ENCODE measurements around the gene C1orf167. TPM values are rescaled to one million over a fixed set of nuclear protein-coding genes. Genes with fewer than 3 reads are reported as not detected.
A peak's percentile ranks its signal among the peaks of the same experiment; 100 is the strongest.
"Not testable (repeated sequence)": the region's sequence is repeated elsewhere in the genome, so short reads cannot be mapped to it uniquely, and the experiment has no call there.

The C1orf167 gene
- total RNA-seq, 2 donors from 2014 or later = not detected

DNA sequence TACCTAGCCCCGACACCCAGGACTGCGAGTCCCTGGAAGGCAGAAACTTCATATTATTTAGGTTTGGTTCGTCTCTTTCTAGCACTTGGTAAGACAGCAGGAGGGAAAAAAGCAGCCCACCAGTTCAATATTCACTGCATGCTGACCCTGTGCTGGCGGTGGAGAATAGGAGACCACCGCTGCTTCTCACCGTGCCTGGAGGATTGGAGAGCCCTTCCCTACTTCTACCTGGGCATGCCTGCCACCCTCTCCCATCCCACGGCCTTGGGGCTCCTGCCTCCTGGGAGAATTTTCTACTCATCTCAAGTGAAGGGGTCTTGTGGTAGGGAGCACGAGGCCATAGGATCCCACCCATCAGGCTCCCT lies 38.4 kb downstream of the C1orf167 start:
- Mint-ChIP-seq H3K4me1 (ENCODE audit: low read depth in 2 of 2) (peaks cover 36 to 39% of the 10 kb centered on the region in 2 donors), H3K27me3 (no peaks in the 10 kb centered on the region), H3K36me3 (no peaks in the 10 kb centered on the region), H3K4me3 (no peak overlapping the region), H3K27ac (no peak overlapping the region), H3K9me3 (no peaks in the 10 kb centered on the region)
- no peak for ATAC-seq
- DNase-seq (ENCODE audit: low spot score) = peak; percentile 15

DNA sequence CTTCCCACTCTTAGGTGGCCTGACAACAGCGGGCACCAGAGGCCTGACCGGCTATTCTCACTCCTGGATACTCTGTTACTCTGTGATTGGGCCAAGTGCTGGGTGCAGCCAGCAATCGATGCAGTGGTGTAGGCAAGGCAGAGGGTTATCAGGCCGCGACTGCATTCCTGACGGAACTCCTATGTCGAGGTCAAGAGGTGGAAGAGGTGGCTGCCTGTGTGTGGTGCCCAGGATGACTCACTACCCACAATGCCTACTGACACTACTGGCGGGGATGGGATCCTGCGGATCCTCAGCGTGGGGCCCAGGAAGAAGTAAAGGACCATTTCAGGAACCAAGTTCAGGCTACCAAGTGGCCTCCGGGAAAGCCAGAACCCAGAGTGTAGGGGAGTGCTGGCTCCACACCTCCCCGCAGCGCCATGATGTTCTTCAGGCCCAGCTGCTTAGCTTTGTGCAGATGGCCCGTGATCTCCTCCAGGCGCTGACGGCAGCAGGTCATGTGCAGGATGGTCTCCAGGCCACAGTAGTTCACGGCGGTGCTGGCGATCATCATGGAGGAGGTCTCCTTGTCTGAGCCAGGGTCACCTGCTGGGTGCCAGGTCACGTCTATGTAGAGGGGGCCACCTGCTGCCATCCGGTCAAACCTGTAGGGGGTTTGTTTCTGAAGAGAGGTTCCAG lies 38.9 kb downstream of the C1orf167 start:
- ATAC-seq (no peak), DNase-seq (ENCODE audit: low spot score) (peak; percentile 56)
- Mint-ChIP-seq H3K9me3 (no peaks in the 10 kb centered on the region), H3K36me3 (no peaks in the 10 kb centered on the region), H3K4me3 (no peak overlapping the region), H3K27me3 (no peaks in the 10 kb centered on the region), H3K27ac (peak overlapping the region in 1 of 2 donors; percentile 93), H3K4me1 (ENCODE audit: low read depth in 2 of 2) (peaks cover 36 to 37% of the 10 kb centered on the region in 2 donors)

DNA sequence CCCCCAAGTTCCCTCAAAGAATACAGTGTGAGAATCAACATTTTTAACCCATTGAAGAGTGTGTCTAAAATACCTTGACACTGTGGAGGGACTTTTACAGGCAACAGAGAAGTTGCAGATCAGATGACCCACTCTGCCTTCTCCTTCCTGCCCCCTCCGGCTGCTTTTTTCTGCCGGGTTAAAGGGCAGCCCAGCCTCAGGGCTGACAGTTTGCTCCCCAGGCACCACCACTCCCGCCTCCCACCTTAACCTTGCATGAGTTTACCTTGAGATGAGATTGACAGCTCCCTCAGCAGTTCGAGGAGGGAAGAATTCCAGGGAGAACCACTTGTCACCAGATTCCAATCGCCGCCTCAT lies 40.6 kb downstream of the C1orf167 start:
- H3K9me3 Mint-ChIP-seq = no peaks in the 10 kb centered on the region
- H3K36me3 Mint-ChIP-seq = no peaks in the 10 kb centered on the region
- peaks cover 48 to 49% of the 10 kb centered on the region in 2 donors for H3K4me1 Mint-ChIP-seq (ENCODE audit: low read depth in 2 of 2)
- H3K27ac Mint-ChIP-seq = peak overlapping the region; percentile 84 to 93
- H3K27me3 Mint-ChIP-seq = no peaks in the 10 kb centered on the region
- DNase-seq (ENCODE audit: low spot score) (peak; percentile 56), ATAC-seq (no peak)
- peak overlapping the region; percentile 89 for H3K4me3 Mint-ChIP-seq

DNA sequence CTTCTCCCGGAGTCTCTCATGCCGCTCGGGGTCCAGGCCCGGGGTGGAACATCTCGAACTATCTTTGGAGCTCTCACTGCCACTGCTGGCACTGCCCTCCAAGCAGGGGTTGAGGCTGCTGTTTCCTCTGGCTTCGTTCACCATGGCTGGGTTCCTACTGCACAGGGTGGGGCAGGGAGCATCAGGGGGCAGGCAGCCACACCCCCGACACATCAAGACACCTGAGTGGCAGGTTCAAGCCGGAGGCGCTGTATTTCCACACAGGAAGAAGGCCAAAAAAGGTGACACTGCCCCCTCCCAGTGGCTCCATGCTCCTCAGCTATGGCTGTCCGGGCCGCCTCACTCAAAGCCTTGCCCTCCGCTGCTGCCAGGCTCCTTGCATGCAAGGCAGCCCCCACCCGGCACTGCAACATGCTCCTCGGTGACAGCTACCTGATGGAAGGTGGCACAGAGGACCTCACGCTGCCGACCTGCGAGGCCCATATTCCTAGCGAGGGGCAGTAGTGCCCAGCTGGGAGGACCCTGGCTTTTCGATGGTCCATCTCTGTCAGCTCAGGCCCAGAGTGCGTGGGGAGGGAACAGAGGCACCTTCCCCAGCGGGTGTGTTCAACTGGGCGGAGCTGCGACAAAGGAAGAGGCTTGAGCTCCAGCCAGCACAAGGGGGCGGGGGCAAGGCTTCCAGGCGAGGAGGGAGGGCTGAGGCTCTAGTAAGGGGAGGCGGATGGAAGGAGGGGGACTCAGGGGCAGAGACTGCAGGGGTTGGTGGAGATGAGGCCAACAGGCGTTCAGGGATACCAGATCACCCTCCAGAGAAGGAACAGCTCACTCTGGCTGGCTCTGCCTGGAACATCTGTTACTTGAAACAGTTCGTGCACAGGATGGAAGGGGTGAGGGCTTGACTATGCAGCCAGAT lies 41.2 kb downstream of the C1orf167 start:
- ATAC-seq (peak; percentile 65 to 69), DNase-seq (ENCODE audit: low spot score) (peak; percentile 88)
- no peaks in the 10 kb centered on the region for H3K36me3 Mint-ChIP-seq
- H3K27ac Mint-ChIP-seq = peak overlapping the region; percentile 84 to 93
- H3K4me1 Mint-ChIP-seq (ENCODE audit: low read depth in 2 of 2) = peaks cover 50 to 55% of the 10 kb centered on the region in 2 donors
- H3K27me3 Mint-ChIP-seq = no peaks in the 10 kb centered on the region
- no peaks in the 10 kb centered on the region for H3K9me3 Mint-ChIP-seq
- peak overlapping the region; percentile 89 for H3K4me3 Mint-ChIP-seq

DNA sequence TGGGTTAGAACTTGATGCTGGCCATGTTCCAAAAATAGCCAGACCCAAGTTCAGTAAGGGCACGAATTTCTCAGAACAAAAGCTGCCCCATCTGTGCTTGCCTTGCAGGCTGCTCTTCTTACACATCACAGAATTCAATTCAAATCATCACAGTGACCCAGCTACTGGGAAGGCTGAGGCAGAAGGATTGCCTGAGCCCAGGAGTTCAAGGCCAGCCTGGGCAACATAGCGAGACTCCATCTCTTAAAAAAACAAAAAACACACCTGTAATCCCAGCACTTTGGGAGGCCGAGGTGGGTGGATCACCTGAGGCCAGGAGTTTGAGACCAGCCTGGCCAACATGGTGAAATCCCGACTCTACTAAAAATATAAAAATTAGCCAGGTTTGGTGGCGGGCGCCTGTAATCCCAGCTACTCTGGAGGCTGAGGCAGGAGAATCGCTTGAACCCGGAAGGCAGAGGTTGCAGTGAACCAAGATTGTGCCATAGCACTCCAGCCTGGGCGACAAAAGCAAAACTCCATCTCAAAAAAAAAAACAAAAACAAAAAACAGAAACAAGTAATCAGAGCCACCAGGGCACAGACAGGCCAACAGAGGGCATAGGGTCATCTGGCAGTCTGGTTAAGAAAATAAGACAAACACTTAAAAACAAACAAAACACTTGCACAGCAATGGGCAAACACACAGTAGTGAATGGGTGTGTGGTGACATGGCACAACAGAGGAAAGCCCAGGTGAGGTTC lies 42.1 kb downstream of the C1orf167 start:
- peak overlapping the region; percentile 89 for H3K4me3 Mint-ChIP-seq
- not testable (repeated sequence) for H3K9me3 Mint-ChIP-seq; H3K27me3 Mint-ChIP-seq; DNase-seq (ENCODE audit: low spot score); ATAC-seq; H3K36me3 Mint-ChIP-seq
- H3K4me1 Mint-ChIP-seq (ENCODE audit: low read depth in 2 of 2) = peaks cover 52 to 61% of the 10 kb centered on the region in 2 donors
- H3K27ac Mint-ChIP-seq = peak overlapping the region; percentile 84 to 93

DNA sequence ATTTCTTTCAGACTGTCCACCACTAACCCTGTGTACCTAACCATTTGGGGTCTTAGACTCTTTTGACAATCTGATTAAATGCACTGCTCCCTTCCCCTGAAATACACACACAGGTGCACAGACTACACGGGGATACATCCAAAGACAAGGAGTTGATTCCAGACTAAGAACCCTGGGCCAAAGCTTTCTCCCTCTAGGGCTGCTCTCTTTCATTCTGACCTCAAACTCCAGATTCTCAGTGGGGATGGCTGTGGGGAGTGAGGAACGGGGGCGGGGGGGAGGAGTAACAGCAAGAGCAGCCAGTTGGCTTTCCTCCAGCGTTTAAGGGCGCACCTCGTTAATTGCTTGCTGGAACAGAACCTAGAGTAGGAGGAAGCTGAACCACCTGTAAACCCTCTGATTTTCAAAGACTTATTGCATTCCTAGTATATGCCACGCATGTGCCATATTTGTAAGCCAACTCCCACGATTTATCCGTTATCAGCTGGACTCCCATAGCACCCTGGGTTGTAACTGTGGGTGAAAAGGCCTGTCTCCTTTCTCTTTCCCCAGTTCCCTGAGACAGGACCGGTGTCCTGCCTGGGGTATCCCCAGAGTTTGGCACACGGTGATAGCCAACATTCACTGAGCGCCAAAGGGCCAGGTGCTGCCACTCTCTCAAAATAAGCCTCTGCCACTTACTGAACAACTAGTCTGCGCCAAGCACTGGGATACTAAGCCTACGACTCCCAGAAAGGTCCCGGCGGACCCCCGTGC lies 42.9 kb downstream of the C1orf167 start:
- ATAC-seq = no peak
- H3K4me1 Mint-ChIP-seq (ENCODE audit: low read depth in 2 of 2) = peaks cover 55 to 65% of the 10 kb centered on the region in 2 donors
- H3K36me3 Mint-ChIP-seq = no peaks in the 10 kb centered on the region
- no peaks in the 10 kb centered on the region for H3K27me3 Mint-ChIP-seq
- H3K4me3 Mint-ChIP-seq = peak overlapping the region; percentile 89
- H3K27ac Mint-ChIP-seq = peak overlapping the region; percentile 84 to 93
- no peak for DNase-seq (ENCODE audit: low spot score)
- H3K9me3 Mint-ChIP-seq = no peaks in the 10 kb centered on the region

DNA sequence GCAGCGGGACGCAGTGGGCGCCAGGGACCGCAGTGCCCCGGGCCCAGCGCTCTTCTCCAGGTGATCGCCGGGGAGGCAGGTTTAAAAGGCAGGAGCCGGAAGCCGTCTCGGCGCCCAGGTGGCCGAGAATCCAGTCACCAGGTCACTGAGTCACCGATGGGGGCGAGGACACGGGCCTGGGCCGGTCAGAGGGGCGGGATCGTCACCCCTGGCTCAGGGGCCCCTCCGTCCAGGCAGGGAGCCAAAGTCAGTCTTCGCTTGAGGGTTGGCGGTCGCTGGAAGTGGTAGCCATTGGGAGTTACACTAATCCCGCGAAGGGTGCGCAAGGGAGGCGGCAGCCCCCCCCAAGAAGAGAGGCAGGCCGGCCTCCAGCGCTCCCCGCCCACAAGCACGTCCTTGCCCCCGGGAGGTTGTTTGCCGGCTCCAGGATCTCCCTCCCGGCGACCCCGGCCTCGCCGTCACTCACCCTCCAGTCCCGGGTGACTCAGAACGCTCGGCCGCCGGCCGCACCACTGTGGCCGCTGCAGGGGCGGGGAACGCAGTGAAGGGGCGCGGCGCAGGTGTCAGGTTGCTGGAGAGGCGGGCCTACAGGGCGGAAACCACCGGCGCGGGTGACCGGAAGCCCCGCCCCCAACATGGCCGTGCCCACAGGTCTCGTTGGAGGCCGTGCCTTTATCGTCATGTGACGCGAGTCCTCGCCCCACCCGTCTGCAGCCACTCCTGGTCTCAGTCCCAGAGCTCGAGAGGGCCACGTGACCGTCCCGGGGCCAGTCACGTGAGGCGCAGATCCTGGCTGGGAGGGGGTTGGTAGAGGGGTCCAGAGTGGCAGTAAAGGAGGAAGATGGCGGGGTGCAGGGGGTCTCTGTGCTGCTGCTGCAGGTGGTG lies 43.7 kb downstream of the C1orf167 start, which contains the start of the genes CLCN6 and MTHFR:
Gene CLCN6 (plus strand): TSS at position 770 of the 885 bp plus-strand sequence. CDS start 72 bp downstream, at position 842.
Gene MTHFR (minus strand): TSS at position 543 of the 885 bp plus-strand sequence. CDS start 2,848 bp downstream, outside the sequence.
- Mint-ChIP-seq H3K27me3 (no peaks in the 10 kb centered on the region), H3K9me3 (no peaks in the 10 kb centered on the region), H3K36me3 (no peaks in the 10 kb centered on the region), H3K4me1 (ENCODE audit: low read depth in 2 of 2) (peaks cover 52 to 65% of the 10 kb centered on the region in 2 donors), H3K4me3 (peak within 1 kb of the TSS; percentile 89), H3K27ac (peak within 1 kb of the TSS; percentile 84 to 93)
- ATAC-seq (peak; percentile 93 to 95), DNase-seq (ENCODE audit: low spot score) (peak; percentile 99)

DNA sequence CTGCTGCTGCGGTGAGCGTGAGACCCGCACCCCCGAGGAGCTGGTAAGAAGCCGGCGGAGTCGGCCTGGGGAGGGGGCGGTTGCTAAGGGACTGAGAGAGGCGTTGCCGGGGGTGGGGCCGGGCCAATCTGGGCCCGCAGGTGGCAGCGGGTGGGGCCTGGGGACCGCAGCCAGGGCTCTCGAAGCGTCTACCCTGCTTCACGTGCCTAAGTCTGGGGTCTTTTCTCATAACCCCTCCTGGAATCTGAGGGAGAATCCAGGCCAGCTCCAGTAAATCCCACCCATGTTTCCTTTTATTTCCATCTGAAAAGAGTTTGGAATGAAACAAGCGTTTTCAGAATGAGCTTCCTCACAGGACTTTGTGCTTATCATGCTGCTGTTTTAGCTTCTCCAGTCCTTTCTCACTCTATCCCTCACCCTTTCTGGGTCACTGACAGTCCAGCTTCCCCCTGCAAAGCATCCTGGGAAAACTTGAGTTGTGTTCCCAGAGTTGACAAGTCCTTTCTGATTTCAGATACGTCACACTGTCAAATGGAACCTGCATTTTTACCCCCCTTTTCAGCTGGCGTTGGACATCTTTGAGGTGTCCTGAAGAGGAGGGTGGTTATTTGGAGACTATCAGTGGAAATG lies 44.4 kb downstream of the C1orf167 start:
- DNase-seq (ENCODE audit: low spot score) = peak; percentile 39
- Mint-ChIP-seq H3K4me3 (peak overlapping the region; percentile 89), H3K4me1 (ENCODE audit: low read depth in 2 of 2) (peaks cover 51 to 64% of the 10 kb centered on the region in 2 donors), H3K9me3 (no peaks in the 10 kb centered on the region), H3K27me3 (no peaks in the 10 kb centered on the region), H3K27ac (peak overlapping the region; percentile 84 to 93), H3K36me3 (no peaks in the 10 kb centered on the region)
- peak; percentile 59 to 65 for ATAC-seq

DNA sequence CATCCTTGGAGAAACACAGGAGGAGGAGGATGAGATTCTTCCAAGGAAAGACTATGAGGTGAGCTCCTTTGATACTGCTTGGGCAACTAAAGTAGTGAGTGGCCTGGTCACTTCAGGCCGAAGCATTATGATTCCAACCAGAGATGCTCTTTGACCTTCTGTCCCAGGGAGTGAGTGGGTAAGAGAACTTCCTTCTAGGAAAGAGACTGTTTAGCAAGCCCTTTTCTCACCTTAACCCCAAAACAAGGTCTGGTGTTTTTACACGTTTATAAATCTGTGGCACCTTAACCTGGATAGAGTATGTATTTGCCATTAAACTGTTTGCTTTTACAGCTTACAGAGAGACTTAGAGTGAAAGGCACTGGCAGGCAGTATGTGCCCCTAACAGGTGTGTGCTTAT lies 45.1 kb downstream of the C1orf167 start:
- no peaks in the 10 kb centered on the region for H3K36me3 Mint-ChIP-seq
- DNase-seq (ENCODE audit: low spot score) = peak; percentile 40
- H3K4me3 Mint-ChIP-seq = peak overlapping the region; percentile 89
- no peak for ATAC-seq
- peak overlapping the region; percentile 84 to 93 for H3K27ac Mint-ChIP-seq
- no peaks in the 10 kb centered on the region for H3K27me3 Mint-ChIP-seq
- no peaks in the 10 kb centered on the region for H3K9me3 Mint-ChIP-seq
- peaks cover 47 to 57% of the 10 kb centered on the region in 2 donors for H3K4me1 Mint-ChIP-seq (ENCODE audit: low read depth in 2 of 2)

DNA sequence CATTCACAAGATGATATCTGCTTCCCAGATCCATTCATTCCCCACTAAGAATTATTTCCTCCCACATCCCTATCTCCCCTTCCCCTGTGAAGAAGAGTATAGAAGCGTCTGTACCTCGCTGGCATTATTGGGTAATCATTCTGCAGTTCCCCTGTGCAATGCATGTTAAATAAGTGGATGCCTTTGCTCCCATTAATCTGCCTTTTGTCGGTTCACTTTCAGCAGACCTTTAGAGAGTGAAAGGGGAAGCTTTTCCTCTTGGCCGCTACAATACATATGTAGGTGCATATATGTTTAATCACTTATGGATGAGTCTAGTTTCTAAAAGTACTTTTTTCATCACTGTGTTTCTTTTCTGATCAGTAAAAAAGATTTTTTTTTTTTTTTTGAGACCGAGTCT lies 51.0 kb downstream of the C1orf167 start:
- H3K27ac Mint-ChIP-seq = no peak overlapping the region
- DNase-seq (ENCODE audit: low spot score) (no peak), ATAC-seq (no peak)
- H3K4me3 Mint-ChIP-seq = no peak overlapping the region
- no peaks in the 10 kb centered on the region for H3K27me3 Mint-ChIP-seq
- no peaks in the 10 kb centered on the region for H3K9me3 Mint-ChIP-seq
- peaks cover 6 to 12% of the 10 kb centered on the region in 2 donors for H3K4me1 Mint-ChIP-seq (ENCODE audit: low read depth in 2 of 2)
- peaks cover 6% of the 10 kb centered on the region for H3K36me3 Mint-ChIP-seq

DNA sequence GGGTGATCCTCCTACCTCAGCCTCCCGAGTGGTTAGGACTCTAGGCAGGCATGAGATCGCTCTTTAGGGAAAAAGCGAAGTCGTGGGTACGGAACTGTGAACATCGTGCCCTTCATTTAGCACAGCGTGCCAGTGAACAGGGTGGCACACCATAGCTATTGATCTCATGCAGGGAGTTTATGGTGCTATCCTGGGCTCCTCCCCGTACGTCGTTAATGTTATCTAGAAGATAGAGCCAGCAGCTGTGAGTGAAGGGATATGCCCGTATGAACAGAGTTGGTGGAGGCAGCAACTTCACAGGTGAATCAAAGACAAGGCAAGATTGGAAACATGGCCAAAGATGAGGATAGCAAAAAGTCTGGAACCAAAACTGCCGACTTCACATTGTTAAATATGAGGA lies 55.2 kb downstream of the C1orf167 start:
- H3K9me3 Mint-ChIP-seq = no peaks in the 10 kb centered on the region
- ATAC-seq (no peak), DNase-seq (ENCODE audit: low spot score) (peak; percentile 31)
- H3K27me3 Mint-ChIP-seq = no peaks in the 10 kb centered on the region
- H3K4me3 Mint-ChIP-seq = no peak overlapping the region
- no peak overlapping the region for H3K27ac Mint-ChIP-seq
- peaks cover 15% of the 10 kb centered on the region for H3K36me3 Mint-ChIP-seq
- no peaks in the 10 kb centered on the region for H3K4me1 Mint-ChIP-seq (ENCODE audit: low read depth in 2 of 2)

DNA sequence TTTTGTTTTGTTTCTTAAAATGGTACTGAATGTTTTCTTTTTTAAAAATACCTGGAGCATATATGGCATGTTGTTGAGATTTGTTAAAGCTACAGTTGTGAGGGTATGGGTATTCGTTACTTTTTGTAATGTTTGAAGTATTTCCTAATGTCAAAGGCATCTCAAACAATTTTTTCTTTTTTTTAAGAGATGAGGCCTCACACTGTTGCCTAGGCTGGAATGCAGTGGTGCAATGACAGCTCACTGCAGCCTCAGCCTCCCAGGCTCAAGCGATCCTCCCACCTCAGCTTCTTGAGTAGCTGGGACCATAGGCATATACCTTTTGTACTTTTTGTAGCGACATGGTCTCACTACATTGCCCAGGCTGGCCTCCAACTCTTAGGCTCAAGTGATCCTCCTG lies 60.1 kb downstream of the C1orf167 start:
- peaks cover 14% of the 10 kb centered on the region for H3K36me3 Mint-ChIP-seq
- DNase-seq (ENCODE audit: low spot score) (no peak), ATAC-seq (no peak)
- H3K4me1 Mint-ChIP-seq (ENCODE audit: low read depth in 2 of 2) = no peaks in the 10 kb centered on the region
- no peak overlapping the region for H3K4me3 Mint-ChIP-seq
- H3K27ac Mint-ChIP-seq = no peak overlapping the region
- H3K27me3 Mint-ChIP-seq = no peaks in the 10 kb centered on the region
- H3K9me3 Mint-ChIP-seq = no peaks in the 10 kb centered on the region
